HG02678 (cell line): ENCODE data around the gene CLDN6.
A peak's percentile ranks its signal among the peaks of the same experiment; 100 is the strongest.
"Not testable (repeated sequence)": the region's sequence is repeated elsewhere in the genome, so short reads cannot be mapped to it uniquely, and the experiment has no call there.

Experiments
- ATAC-seq: cut with Tn5 transposase; IDR thresholded peaks from one replicate; pipeline ENCODE4 v1.9.1; 2021; ENCODE audit warnings: mild to moderate bottlenecking, moderate library complexity; ENCODE audit not compliant: unreplicated experiment

CLDN6 gene

GRCh38 chr16:3017794-3018506 lies at the start of gene CLDN6:
CLDN6 (minus strand) TSS chr16:3018183; CDS start chr16:3016021, 2,162 bp downstream.
- ATAC-seq: no peak

DNA sequence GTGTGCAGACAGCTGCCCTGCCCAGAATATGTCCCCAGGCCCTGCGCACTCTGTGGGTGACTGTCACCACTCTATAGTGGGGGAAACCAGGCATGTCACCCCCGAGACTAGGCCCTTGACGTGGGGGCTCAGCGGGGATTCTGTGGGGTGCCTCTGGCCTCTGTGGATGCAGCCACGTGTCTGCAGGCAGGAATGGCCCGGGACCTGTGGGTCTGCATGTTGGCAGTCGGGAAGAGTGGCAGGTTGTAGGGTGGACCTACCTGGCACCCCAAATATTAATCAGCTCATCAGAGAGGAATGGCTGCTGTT lies 48.4 kb upstream of the CLDN6 start:
- no peak for ATAC-seq

GRCh38 chr16:3065742-3066439 lies 47.9 kb upstream of the CLDN6 start:
- no peak for ATAC-seq

- ATAC-seq: no peak
Measured at GRCh38 chr16:3065069-3065741, 47.2 kb upstream of the CLDN6 start, which contains the start of gene IL32. IL32 (plus strand) TSS chr16:3065640; CDS start chr16:3065812, 172 bp downstream.

GRCh38 chr16:3063625-3064386 lies 45.8 kb upstream of the CLDN6 start:
- ATAC-seq: no peak

DNA sequence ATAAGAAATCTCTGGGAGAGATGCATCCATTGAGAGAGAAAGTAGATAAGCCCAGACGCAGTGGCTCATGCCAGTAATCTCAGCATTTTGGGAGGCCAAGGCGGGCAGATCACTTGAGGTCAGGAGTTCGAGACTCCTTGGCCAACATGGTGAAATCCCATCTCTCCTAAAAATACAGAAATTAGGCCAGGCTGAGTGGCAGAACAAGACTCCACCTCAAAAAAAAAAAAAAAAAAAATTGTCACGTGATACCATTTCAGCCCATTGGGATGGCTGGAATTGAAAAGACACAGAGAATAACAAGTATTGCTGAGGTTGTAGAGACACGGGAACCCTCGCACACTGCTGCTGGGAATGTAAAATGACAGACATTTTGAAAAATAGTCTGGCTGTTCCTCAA lies 44.6 kb upstream of the CLDN6 start:
- ATAC-seq: no peak

DNA sequence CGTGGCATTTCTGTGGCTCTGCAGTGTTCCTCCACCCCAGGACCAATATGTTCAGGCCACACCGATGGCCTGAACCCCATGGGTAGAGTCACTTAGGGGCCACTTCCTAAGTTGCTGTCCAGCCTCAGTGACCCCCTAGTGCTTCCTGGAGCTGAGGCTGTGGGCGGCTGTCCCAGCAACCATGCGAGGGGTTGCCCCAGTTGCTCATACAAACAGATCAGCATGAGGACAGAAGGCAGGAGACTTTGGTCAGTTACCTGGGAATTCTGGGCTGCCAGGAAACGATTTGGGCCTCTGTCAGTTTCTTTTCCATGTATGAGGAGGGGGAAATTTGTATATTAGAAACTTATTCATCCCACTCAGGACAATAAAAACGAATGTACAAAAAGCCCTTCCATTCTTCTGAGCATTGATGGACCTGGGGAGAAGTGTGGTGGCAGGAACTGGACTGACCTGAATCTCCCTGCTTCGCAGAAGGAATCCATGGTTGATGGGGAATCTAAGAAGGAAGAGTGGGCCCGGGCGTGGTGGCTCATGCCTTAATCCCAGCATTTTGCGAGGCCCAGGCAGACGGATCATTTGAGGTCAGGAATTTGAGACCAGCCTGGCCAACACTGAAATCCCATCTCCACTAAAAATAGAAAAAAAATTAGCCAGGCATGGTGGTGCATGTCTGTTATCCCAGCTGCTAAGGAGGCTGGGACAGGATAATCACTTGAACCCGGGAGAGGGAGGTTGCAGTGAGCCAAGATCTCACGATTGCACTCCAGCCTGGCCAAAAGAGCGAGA lies 42.5 kb upstream of the CLDN6 start:
- no peak for ATAC-seq

DNA sequence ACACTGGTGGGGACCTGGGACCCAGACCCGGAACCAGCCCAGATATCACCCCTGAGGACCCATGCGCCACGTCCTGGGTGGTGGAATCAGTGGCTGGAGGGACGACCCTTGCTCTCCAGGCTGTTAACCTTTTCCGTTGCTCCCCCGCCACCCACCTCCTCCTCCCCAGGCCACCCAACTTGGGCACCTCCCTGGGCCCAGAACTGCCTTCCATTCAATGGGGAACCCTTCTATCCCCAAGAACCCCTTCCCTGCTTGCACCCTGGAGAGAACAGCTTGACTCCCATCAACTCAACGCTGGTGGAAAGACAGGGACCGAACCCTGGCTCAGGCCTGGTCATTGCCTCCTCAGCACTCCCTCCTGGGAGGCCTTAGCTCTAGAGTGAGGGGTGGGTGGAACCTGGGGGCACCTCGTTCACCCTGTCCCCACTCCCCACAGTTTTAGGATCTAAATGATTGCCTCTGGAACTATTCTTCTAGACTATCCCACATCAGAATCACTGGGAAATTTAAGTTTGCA lies 41.8 kb upstream of the CLDN6 start:
- no peak for ATAC-seq

- peak; percentile 86 for ATAC-seq
Measured at GRCh38 chr16:3059041-3059722, 41.2 kb upstream of the CLDN6 start.

DNA sequence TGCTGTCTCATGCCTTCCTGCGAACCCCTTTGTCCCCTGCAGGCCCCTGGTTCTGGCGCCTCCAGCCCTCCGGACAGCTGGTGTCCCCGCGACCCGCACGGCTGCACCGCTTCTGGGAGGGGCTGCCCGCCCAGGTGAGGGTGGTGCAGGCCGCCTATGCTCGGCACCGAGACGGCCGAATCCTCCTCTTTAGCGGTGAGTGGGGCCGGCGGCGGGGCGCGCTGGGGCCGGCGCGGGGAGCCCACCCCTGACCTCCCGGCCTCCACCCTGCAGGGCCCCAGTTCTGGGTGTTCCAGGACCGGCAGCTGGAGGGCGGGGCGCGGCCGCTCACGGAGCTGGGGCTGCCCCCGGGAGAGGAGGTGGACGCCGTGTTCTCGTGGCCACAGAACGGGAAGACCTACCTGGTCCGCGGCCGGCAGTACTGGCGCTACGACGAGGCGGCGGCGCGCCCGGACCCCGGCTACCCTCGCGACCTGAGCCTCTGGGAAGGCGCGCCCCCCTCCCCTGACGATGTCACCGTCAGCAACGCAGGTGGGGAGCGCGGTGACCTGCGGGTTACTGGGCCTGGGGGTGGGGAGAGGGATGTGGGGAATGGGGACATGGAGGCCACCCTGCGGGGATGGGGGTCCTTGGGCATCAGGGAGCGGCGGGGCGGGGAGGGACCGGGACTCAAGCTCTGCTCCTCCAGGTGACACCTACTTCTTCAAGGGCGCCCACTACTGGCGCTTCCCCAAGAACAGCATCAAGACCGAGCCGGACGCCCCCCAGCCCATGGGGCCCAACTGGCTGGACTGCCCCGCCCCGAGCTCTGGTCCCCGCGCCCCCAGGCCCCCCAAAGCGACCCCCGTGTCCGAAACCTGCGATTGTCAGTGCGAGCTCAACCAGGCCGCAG lies 40.4 kb upstream of the CLDN6 start:
- ATAC-seq: peak; percentile 17

- no peak for ATAC-seq
Measured at GRCh38 chr16:3057181-3058138, 39.5 kb upstream of the CLDN6 start.

DNA sequence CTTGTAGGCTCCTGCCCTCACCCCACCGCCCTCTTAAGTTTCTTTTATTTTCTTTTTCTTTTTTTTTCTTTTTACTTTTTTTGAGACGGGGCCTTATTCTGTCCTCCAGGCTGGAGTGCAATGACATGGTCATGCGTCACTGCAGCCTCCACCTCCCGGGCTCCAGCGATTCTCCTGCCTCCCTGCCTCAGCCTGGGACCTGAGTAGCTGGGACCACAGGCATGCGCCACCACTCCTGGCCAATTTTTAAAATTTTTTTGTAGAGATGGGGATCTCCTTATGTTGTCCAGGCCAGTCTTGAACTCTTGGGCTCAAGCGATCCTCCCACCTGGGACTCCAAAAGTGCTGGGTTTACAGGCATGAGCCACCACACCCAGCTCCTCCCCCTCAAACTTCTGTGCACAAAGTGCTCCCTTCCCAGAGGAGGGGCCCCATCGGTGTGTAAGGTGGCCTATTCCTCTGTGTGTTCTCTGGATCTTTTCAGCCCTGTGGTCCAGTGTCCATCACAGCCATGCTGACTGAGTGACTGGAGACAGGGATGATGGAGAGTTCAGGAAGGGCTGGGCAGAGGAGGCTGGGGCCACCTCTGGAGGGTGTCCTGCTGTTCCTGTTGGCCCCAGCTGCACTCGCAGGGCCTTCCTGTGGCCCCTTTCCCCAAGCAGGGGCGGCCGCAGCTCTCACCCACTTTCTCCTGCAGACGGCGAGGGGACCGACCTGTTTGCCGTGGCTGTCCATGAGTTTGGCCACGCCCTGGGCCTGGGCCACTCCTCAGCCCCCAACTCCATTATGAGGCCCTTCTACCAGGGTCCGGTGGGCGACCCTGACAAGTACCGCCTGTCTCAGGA lies 38.6 kb upstream of the CLDN6 start:
- no peak for ATAC-seq

DNA sequence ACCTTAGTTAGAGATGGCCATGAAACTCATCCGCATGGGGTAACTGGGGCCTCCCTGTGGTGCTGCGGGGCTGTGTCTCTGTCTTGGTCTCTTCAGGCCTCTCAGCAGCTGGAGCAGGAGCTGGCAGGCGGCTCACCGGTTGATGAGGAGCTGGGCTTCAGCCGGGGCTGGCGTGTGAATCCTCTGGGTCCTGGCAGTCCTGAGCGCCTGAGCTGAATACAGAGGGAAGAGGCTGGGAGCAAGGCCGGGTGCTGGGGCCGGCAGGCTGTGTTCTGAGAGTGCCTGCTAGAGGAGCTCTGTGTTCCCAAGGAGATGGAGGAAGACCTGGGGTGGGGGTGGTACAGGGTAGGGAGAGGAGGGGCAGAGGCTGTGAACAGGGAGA lies 37.7 kb upstream of the CLDN6 start:
- not testable (repeated sequence) for ATAC-seq

- no peak for ATAC-seq
Measured at GRCh38 chr16:3054965-3055733, 37.2 kb upstream of the CLDN6 start.

DNA sequence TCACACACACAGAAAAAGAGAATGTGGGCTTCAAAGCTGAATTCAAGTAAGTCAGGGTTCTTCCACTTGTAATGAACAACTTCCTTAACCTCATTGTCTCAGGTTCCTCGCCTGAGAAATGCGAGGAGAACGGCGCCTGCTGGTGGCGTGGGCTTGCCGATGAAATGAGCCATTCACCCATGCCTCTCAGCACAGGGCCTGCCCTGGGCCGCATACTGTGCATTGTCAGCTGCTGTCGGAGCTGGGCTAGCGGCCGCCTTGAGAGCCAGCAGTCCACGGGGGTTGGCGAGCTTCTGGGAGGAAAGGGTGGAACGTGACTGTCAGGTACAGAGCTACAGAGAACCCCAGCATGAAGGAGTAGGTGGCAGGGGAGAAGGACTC lies 35.3 kb upstream of the CLDN6 start:
- ATAC-seq: not testable (repeated sequence)
